ENCODE measurements around the gene ABCB8. TPM values are rescaled to one million over a fixed set of nuclear protein-coding genes. Genes with fewer than 3 reads are reported as not detected.

The ABCB8 gene
- total and polyA plus RNA-seq, 9 of the 15 experiments (the other 6 are each of a cell fraction or from before 2014, with no cell fraction given), result 7.6 to 106 (median 36.3) TPM

DNA sequence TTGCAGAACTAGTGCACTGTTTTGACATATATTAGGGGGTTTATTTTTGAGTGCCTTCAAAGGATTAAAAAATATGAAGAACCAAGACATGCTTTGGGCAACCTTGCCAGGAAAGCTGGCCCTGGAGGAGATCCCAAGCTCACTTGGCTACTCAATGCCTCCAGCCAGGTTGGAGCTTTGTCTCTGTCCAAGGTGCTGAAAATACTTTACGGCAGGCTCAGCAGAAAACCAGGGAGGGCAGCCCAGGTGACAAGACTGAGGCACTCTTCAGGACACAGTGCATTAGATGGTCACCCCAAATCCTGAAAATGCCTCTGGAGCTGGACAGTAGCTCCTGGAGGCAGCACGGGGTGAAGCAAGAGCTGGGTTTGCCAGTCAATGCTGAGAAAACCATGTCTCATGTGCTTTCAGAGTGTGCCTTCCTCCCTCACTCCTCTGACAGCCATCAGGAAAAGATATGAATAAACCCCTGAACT, 44.3 kb upstream of the ABCB8 start (continued):
- TF ChIP-seq, protein P1, sequence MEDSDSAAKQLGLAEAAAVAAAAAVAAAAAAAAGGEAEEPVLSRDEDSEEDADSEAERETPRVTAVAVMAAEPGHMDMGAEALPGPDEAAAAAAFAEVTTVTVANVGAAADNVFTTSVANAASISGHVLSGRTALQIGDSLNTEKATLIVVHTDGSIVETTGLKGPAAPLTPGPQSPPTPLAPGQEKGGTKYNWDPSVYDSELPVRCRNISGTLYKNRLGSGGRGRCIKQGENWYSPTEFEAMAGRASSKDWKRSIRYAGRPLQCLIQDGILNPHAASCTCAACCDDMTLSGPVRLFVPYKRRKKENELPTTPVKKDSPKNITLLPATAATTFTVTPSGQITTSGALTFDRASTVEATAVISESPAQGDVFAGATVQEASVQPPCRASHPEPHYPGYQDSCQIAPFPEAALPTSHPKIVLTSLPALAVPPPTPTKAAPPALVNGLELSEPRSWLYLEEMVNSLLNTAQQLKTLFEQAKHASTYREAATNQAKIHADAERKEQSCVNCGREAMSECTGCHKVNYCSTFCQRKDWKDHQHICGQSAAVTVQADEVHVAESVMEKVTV (CRISPR knock-in tag; IDR thresholded peaks at IDR 0.05), result no peak
- TF ChIP-seq ZNF644 (tag; IDR thresholded peaks at IDR 0.05; ENCODE audit: low read depth) (peak; percentile 82), HDAC2 (IDR thresholded peaks at IDR 0.05) (peak; percentile 91; the same call in 1 of the 2 replicates), ZBTB1 (CRISPR knock-in tag; IDR thresholded peaks at IDR 0.05; ENCODE audit: borderline replicate concordance, low read depth) (no peak), ZC3H8 (IDR thresholded peaks at IDR 0.05) (no peak), ZNF175 (CRISPR knock-in tag; IDR thresholded peaks at IDR 0.05; ENCODE audit: low read depth) (no peak; the same call in 1 of the 2 replicates), ZNF707 (CRISPR knock-in tag; conservative IDR thresholded peaks at IDR 0.05) (no peak), TEAD1 (CRISPR knock-in tag; IDR thresholded peaks at IDR 0.05) (0 out of 4 replicates have a peak, but pooled peaks have one; percentile 17 to 66), HNRNPUL1 (IDR thresholded peaks at IDR 0.05; ENCODE audit: low read length) (no peak), ZNF778 (CRISPR knock-in tag; IDR thresholded peaks at IDR 0.05) (no peak), NR3C1 (CRISPR knock-in tag; IDR thresholded peaks at IDR 0.05) (no peak), SNRNP70 (optimal IDR thresholded peaks at IDR 0.05; ENCODE audit: low read depth, low read length) (no peak), ZFX (CRISPR knock-in tag; IDR thresholded peaks at IDR 0.05) (no peak), ZNF717 (CRISPR knock-in tag; IDR thresholded peaks at IDR 0.05) (no peak), SMARCA5 (IDR thresholded peaks at IDR 0.05) (no peak)
- TF ChIP-seq, protein P2, sequence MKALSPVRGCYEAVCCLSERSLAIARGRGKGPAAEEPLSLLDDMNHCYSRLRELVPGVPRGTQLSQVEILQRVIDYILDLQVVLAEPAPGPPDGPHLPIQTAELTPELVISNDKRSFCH (CRISPR knock-in tag; IDR thresholded peaks at IDR 0.05), result no peak
- TF ChIP-seq, protein P2 (tag; IDR thresholded peaks at IDR 0.05), result no peak
- TF ChIP-seq, protein P3, sequence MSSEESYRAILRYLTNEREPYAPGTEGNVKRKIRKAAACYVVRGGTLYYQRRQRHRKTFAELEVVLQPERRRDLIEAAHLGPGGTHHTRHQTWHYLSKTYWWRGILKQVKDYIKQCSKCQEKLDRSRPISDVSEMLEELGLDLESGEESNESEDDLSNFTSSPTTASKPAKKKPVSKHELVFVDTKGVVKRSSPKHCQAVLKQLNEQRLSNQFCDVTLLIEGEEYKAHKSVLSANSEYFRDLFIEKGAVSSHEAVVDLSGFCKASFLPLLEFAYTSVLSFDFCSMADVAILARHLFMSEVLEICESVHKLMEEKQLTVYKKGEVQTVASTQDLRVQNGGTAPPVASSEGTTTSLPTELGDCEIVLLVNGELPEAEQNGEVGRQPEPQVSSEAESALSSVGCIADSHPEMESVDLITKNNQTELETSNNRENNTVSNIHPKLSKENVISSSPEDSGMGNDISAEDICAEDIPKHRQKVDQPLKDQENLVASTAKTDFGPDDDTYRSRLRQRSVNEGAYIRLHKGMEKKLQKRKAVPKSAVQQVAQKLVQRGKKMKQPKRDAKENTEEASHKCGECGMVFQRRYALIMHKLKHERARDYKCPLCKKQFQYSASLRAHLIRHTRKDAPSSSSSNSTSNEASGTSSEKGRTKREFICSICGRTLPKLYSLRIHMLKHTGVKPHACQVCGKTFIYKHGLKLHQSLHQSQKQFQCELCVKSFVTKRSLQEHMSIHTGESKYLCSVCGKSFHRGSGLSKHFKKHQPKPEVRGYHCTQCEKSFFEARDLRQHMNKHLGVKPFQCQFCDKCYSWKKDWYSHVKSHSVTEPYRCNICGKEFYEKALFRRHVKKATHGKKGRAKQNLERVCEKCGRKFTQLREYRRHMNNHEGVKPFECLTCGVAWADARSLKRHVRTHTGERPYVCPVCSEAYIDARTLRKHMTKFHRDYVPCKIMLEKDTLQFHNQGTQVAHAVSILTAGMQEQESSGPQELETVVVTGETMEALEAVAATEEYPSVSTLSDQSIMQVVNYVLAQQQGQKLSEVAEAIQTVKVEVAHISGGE (CRISPR knock-in tag; IDR thresholded peaks at IDR 0.05), result peak in 1 of 3 experiments; percentile 52; a peak in 1 of 6 replicates
- TF ChIP-seq, protein P4, sequence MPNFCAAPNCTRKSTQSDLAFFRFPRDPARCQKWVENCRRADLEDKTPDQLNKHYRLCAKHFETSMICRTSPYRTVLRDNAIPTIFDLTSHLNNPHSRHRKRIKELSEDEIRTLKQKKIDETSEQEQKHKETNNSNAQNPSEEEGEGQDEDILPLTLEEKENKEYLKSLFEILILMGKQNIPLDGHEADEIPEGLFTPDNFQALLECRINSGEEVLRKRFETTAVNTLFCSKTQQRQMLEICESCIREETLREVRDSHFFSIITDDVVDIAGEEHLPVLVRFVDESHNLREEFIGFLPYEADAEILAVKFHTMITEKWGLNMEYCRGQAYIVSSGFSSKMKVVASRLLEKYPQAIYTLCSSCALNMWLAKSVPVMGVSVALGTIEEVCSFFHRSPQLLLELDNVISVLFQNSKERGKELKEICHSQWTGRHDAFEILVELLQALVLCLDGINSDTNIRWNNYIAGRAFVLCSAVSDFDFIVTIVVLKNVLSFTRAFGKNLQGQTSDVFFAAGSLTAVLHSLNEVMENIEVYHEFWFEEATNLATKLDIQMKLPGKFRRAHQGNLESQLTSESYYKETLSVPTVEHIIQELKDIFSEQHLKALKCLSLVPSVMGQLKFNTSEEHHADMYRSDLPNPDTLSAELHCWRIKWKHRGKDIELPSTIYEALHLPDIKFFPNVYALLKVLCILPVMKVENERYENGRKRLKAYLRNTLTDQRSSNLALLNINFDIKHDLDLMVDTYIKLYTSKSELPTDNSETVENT (CRISPR knock-in tag; IDR thresholded peaks at IDR 0.05), result no peak

Data from K562 (cell line).